HG02840 (cell line): Measurements from ENCODE around the gene DYNC1H1.

Experiments used
- ATAC-seq: cut with Tn5 transposase; IDR thresholded peaks from one replicate; pipeline ENCODE4 v1.9.1; 2021; ENCODE audit warnings: mild to moderate bottlenecking, moderate library complexity, moderate number of reproducible peaks; ENCODE audit not compliant: unreplicated experiment, low FRiP score

The DYNC1H1 gene

DNA sequence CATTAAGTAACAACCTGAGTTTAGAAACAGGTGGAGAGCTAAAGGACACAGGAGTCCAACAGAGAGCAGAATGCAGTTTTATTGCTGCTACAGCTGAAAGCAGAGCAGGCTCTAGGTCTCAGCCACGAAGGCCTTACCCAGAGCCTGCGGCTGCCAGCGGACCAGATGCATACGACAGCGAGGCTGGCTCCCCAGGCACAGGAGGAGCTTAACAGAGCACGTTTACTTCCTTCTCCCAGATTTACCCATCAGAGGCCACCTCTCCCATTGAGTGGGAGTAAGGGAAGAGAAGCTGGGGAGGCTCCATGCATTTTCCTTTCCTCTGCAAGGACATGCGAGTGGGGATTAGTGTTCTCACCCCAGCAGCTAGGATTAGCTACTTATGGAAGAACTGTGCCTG, 22.6 kb downstream of the DYNC1H1 start:
- ATAC-seq: no peak

DNA sequence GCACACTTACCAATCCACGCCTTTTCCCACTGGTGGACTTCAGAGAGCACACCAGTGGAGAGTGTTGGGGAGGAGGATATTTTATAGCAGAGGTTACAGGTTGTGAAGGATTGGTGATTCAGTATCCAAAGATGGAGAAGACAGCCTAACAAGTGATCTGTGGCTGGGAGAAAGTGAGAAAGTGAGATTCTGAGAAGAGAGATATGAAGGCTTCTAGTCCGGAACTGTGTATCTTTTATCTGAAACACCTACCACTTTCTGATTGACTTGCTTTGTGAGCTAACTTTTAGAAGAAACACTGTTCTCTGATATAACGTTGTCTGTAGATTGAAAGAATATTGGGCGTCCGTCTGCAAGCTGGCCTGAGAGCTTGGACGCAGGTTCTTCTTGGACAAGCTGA, 24.0 kb downstream of the DYNC1H1 start:
- no peak for ATAC-seq

DNA sequence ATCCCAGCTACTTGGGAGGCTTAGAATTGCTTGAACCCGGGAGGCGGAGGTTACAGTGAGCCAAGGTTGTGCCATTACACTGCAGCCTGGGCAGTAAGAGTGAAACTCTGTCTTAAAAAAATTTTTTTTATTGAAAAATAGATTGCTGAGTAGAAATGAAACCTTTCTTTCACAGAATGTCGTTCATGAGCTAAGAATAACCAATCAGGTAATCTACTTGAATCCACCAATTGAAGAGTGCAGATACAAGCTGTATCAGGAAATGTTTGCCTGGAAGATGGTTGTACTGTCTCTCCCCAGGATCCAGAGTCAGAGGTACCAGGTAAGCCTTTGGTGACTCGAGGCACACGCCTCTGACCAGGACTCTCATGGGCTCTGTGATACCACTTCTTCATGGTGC, 27.0 kb downstream of the DYNC1H1 start:
- ATAC-seq: no peak

DNA sequence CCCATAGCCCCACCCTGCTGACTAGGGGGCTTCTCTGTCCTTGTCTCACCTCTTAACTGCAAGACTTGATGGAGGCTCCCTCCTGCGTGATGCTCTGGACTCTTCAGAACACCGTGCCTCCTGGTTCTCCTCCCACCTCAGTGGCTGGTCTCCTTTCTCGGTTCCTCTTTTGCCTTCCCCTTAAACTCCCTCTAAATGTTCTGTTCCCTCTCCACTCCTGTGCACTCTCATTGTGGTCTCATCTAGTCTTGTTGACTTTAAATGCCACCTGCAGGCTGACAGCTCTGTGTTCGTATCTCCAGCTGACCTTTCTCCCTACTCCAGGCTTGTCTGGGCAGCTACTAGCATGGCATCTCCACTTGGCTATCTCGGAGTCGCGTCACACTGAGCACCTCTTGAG, 28.3 kb downstream of the DYNC1H1 start:
- peak; percentile 72 for ATAC-seq

DNA sequence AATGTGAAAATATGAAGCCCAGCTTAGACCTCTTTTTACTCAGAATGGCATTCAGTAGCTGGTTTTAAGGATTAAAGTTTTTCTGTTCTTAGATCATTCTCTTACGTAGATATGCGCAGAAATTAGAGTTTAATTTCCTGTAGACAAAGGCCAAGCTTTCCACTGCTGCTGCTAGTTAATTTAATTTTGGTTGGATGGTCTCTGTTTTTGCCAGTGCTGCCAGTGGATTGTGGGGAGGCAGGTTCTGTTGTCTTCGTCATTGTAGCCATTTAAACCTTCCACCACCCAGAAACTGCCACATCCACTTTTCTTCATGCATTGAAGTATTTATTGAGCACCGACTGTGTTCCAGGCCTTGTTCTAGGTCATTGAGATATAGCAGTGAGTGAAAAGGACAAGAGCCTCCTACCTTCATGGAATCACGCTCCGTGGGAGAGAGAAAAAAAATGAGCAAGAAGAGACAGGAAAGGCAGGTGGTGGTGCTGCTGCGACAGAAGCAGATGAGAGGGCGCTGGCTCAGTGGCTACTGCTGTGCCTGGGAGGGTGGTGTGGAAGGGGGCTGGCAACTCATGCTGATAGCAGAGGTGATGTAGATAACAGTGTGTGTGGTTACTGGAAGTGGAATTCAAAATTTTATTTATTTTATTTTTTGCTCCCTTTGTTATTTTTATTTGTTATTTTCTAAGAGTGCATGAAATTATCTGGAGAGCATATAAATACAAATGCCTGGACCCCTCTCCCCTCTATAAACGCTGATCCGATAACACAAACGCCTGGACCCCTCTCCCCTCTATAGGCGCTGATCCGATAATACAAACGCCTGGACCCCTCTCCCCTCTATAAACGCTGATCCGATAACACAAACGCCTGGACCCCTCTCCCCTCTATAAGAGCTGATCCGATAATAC, 33.3 kb downstream of the DYNC1H1 start:
- no peak for ATAC-seq

DNA sequence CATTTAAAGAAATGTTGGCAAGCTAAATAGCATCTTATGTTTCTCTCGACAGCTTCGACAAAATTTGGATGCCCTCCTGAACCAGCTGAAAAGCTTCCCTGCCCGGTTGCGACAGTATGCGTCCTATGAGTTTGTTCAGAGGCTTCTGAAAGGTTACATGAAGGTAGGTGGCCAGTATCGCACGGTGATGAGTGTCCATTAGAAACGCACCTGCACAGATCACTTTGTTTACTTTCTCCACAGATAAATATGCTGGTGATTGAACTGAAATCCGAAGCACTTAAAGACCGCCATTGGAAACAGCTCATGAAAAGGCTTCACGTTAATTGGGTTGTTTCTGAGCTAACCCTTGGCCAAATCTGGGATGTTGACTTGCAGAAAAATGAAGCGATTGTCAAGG, 36.5 kb downstream of the DYNC1H1 start:
- ATAC-seq: no peak

DNA sequence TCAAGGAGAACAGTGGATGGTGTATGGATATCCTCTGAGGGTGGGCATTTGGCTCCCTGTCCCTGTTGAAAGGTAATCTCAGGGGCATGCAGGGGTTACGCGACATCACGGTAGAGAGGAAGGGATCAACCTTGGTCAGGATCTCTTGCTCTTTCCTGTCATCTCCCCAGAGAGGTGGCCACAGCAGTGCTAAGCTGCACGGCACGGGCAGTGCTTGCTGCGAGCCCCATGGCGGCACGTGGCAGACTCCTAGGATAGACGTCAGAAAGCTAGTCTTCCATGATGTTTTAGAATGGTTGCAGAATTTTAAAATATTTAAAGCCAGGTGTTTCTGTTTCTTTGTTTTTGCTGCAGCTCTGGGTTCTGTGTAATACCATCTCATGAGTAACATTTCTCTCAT, 41.0 kb downstream of the DYNC1H1 start:
- ATAC-seq: no peak

DNA sequence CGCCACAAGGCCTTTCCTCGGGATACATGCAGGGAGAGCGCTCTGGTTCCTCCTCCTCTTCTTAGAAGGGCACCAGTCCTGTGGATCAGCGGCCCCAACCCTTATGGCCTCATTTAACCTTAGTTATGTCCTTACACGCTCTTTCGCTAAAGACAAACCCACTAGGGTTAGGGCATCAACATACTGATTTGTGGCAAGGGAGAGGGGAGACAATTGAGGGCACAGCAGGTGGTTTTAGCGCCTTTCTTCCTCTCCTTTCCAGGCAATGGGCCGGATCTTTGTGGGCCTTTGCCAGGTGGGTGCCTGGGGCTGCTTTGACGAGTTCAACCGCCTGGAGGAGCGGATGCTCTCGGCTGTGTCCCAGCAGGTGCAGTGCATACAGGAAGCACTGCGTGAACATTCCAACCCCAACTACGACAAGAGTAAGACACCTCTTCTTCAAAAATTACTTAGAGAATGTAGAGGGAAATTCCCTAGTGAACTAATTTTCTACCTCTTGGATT, 43.6 kb downstream of the DYNC1H1 start:
- no peak for ATAC-seq

DNA sequence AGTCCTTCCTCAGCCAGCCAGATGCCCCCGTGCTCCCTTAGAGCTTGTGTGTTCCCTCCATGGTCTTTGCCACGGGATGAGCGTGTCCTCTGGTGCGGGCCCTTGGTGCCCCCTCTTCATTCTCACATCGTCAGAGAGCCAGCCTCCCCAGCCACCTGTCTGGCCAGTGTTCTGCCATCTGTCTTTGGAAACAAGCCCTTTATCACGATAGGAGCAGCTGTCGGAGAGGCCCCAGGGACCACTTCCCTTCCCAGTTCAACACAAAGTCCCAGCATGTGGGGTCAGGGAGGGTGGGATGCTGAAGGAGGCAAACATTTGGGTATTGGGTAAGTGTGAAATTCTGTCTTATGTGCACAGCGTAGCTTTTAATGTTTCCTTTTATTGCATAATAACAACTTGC, 44.5 kb downstream of the DYNC1H1 start:
- ATAC-seq: no peak

DNA sequence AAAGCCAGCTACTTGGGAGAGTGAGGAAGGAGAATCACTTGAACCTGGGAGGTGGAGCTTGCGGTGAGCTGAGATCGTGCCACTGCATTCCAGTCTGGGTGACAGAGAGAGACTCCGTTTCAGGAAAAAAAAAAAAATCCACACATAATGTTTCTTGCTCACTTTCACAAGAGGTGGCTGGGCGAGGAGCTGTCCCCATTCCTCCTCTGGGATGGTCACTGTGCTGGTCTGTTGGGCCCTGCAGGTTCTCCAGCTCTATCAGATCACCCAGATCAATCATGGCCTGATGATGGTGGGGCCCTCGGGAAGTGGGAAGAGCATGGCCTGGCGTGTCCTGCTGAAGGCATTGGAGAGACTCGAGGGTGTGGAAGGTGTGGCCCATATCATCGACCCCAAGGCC, 47.3 kb downstream of the DYNC1H1 start:
- ATAC-seq: no peak

DNA sequence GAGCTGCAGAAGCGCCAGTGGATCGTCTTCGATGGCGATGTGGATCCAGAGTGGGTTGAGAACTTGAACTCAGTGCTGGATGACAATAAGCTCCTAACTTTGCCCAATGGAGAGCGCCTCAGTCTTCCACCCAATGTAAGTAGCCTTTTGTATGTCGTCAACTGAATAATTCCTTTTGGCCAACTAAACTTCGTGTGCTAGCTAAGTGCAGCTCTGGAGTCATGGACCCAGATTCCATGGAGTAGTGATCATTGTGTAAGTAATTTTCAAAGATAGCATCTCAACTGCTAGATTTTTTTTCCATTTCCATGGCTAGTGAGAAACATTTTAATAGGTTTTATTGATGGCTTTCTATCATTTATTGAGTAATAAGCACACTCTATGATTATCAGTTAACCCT, 48.0 kb downstream of the DYNC1H1 start:
- no peak for ATAC-seq

DNA sequence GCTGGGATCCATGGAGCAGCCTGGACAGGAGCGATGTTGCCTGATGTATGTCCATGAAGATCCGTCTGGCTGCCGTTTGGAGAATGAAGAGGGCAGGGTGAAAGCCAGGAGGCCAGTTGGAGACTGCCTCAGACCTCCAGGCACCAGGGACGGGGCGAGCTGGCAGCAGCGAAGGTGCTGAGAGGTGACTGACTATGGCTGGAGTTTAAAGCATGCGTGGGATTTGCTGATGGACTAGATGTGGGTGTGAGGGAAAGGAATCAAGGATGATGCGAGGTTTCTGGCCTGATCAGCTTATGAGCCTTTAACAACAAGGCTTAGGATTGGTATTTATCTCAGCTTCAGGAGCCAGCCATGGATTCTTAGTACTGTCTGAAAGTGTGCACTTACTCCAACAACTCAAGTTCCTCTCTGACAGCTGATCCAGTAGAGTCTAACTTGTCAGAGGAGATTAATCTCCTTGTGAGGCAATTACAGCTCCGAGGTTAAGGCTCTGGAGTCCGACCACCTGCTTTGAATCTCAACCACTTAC, 49.4 kb downstream of the DYNC1H1 start:
- ATAC-seq: no peak

DNA sequence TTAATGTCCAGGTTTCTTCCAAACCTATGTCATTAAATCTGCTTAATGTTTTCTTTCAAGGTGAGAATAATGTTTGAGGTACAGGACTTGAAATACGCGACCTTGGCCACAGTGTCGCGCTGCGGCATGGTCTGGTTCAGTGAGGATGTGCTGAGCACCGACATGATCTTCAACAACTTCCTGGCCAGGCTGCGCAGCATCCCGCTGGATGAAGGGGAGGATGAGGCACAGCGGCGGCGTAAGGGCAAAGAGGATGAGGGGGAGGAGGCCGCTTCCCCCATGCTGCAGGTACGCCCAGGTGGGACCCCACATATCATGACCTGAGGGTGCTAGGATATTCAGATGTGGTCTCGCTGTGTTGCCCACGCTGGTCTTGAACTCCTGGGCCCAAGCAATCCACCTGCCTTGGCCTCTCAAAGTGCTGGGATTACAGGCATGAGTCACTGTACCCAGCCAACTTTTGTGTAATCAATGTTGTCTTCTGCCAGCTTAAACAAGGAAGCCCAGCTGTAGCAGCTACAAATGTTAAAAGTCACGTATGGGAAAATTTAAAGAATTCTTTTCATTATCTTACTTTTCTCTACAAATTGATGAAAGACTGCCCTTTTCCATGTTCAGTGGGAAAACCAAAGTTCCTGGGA, 50.8 kb downstream of the DYNC1H1 start:
- no peak for ATAC-seq

DNA sequence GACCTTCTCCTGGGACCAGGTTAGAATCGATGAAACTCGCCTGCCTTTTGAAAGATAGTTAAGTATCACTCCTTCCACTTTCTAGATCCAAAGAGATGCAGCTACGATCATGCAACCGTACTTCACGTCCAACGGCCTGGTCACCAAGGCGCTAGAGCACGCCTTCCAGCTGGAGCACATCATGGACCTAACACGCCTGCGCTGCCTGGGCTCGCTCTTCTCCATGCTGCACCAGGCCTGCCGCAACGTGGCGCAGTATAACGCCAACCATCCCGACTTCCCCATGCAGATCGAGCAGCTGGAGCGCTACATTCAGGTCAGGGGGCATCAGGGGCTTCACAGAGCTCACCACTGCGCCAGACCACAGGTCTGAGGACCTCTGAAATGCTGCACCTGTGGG, 51.4 kb downstream of the DYNC1H1 start:
- no peak for ATAC-seq

DNA sequence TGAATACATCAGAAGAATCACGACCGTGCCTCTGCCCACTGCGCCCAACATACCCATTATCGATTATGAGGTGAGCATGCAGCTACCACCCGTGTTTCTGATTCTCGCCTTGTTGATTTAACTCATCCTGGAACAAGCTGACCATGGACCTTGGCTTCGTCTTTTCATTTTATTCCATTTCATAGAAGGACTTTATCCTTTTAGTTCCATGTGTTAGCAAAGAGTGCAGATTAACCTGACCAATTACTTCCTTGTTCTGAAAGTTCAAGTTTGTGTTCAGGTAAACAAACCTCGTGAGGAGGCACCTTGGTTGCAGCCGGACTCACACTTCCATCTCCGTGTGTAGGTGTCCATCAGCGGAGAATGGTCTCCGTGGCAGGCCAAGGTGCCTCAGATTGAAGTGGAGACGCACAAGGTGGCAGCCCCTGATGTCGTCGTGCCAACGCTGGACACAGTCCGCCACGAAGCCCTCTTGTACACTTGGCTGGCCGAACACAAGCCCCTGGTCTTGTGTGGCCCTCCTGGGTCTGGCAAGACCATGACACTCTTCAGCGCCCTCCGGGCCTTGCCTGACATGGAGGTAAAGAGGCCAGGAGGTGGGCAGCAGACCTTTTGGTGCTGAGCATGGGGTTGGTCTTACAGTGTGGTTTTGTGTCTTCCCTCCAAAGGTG, 52.2 kb downstream of the DYNC1H1 start:
- no peak for ATAC-seq

DNA sequence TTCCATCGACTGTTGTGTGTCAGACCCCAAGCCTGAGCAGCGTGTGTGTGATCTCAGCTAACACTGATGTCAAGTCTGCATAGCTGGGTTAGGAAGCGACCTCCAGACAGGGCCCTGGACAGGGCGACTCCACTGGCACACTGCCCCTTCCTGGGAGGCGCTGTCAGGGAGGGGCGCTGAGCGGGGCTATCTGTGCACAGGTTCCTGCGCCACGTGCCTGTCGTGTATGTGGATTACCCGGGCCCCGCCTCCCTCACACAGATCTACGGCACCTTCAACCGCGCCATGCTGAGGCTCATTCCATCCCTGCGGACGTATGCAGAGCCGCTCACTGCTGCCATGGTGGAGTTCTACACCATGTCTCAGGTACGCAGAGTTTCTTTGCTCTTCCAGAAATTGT, 53.9 kb downstream of the DYNC1H1 start:
- no peak for ATAC-seq

DNA sequence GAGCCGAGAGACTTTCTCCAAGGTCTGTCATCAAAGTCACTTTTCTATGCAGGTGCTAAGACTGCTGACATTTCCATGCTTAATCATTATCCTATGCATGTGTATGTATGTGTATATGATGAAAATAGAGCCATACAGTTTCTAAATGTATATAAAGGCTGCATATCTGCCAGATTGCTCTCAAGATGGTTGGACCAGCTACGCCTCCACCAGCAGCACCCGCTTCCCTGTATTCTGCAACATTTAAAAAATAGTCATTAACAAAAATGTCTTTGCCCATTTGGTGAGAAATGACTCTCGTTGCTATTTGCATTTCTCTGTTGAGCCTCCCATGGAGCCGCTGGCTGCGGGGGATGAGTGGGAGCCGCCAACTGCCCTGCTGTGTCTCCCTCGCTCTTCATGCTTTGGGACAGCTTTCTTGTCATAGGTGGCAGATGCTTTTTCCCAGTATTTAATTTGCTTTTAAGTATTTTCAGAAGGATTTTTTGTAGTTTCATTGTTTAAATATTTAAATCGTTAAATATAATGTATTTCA, 54.7 kb downstream of the DYNC1H1 start:
- ATAC-seq: no peak

DNA sequence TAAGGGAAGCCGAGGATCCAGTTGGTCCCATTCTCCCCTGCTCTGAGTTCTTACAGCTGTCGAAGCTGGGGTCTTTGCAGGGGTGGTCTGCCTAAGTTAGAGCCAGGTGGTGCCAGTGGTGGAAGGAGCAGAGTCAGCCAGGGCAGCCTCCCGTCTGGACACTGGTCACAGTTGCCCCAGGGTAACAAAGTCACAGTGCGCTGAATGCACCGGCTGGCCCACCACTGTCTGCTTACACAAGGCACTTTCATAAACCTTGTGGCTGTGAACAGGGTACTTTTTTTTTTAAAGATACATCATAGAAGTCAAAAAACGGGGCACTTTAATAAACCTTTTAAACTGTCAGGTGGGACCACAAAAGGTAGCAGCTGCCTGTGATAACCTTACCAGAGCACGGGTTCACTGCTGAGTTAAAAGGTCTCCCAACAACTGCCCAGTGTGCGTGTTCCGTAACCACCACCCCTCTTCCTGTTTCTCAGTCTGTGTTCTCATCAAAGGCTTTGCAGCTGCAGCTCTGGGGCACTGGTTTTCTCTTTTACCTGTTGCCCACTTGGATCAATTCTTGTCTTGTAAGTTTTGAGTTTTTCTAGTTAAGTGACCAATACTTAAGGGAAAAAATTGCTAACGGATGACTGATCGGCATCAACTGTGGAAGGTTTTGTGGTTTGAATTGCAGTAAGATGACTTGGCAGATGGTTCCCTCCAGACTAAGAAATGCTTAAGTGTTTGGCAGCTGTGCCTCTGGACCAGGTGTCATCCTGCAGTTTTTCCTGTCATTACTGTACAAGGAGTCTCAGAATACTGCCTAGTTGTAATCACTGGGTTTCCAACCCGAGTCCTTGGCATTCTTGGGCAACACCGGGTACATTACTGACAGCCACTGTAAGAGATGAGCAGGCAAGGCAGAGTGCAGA, 55.9 kb downstream of the DYNC1H1 start:
- ATAC-seq: no peak

DNA sequence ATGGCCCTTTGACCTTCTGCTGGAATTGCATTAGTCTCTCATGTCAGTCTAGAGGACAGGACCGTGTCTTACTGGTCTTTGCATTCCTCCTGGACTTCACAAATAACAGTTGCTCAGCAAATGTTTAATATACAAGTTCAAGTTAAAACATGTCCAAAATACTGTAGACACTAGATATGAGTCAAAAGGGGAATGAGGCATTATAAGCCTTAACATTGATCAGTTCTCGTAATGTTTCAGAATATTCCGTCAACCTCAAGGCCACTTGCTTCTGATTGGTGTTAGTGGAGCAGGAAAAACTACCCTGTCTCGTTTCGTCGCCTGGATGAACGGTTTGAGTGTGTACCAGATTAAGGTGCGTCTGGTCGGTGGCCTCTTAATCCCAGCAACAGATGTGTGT, 62.6 kb downstream of the DYNC1H1 start:
- no peak for ATAC-seq

DNA sequence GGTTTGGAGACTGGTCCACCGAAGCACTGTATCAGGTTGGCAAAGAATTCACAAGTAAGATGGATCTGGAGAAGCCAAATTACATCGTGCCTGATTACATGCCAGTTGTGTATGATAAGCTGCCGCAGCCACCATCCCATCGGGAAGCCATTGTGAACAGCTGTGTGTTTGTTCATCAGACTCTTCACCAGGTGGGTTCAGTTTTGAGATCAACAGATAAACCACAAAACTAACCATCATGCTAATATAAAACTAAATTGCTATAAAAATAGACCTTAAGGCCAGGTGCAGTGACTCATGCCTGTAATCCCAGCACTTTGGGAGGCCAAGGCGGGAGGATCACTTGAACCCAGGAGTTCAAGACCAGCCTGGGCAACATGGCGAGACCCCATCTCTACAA, 63.6 kb downstream of the DYNC1H1 start:
- ATAC-seq: no peak
